Caco-2 (cell line): ENCODE measurements around the gene SNCB. TPM values are rescaled to one million over a fixed set of nuclear protein-coding genes. Genes with fewer than 3 reads are reported as not detected.

ENCODE experiments used
- BruUV-seq: library from RNA; stranded (reverse); fragments of 400-500 nt; replicated peaks from 2 replicates; lab custom pipeline; 2021; lab: Mats Ljungman, UMichigan
- CTCF ChIA-PET: fragments of 300-600 bp; sonication (Branson Sonifier 250); formaldehyde crosslinking; loops from one replicate; lab custom pipeline; 2022; ENCODE audit warnings: antibody characterized with exemption; lab: Charles Lee
- POLR2A ChIA-PET: fragments of 300-600 bp; sonication (Branson Sonifier 250); formaldehyde crosslinking; loops from one replicate; lab custom pipeline; 2022; ENCODE audit warnings: antibody characterized with exemption; lab: Charles Lee
- DNase-seq, 2 experiments: peaks; one replicate each; pipeline versions ENCODE4 v3.0.0 to v3.0.0-alpha.2; 2020 to 2022
- H3K27me3 ChIP-seq: replicated peaks from 2 replicates; pipeline ENCODE4 v1.6.0; 2011; ENCODE audit warnings: low read length; ENCODE audit not compliant: control insufficient read depth, insufficient read depth
- H3K36me3 ChIP-seq: 2 replicates; pipeline ENCODE4 v1.5.1; 2011; ENCODE audit warnings: low read length; ENCODE audit not compliant: control insufficient read depth, insufficient read depth
- H3K4me1 ChIP-seq: fragments of 250-450 bp; sonication (Bioruptor Pico); 2 replicates; pipeline ENCODE4 v1.5.1; 2020; ENCODE audit warnings: mild to moderate bottlenecking
- H3K4me3 ChIP-seq: 2 replicates; pipeline ENCODE4 v1.5.1; 2011; ENCODE audit warnings: low read depth, mild to moderate bottlenecking, control low read depth, low read length
- H3K9me3 ChIP-seq: fragments of 250-450 bp; sonication (Bioruptor Pico); 2 replicates; pipeline ENCODE4 v1.5.1; 2020; ENCODE audit warnings: mild to moderate bottlenecking, moderate library complexity
- H3K27ac Mint-ChIP-seq: one replicate; pipeline ENCODE4 v1.8.0; 2022; ENCODE audit warnings: mixed read lengths; ENCODE audit not compliant: unreplicated experiment
- H3K27me3 Mint-ChIP-seq: one replicate; pipeline ENCODE4 v1.8.0; 2022; ENCODE audit warnings: mixed read lengths; ENCODE audit not compliant: insufficient read depth, unreplicated experiment
- H3K36me3 Mint-ChIP-seq: one replicate; pipeline ENCODE4 v1.8.0; 2022; ENCODE audit warnings: mild to moderate bottlenecking, mixed read lengths; ENCODE audit not compliant: insufficient read depth, unreplicated experiment
- H3K4me1 Mint-ChIP-seq: one replicate; pipeline ENCODE4 v1.8.0; 2022; ENCODE audit warnings: low read depth, mixed read lengths; ENCODE audit not compliant: unreplicated experiment
- H3K4me3 Mint-ChIP-seq: one replicate; pipeline ENCODE4 v1.8.0; 2022; ENCODE audit warnings: mild to moderate bottlenecking, moderate library complexity, mixed read lengths; ENCODE audit not compliant: unreplicated experiment
- H3K9me3 Mint-ChIP-seq: one replicate; pipeline ENCODE4 v1.8.0; 2022; ENCODE audit warnings: mixed read lengths; ENCODE audit not compliant: unreplicated experiment
- intact Hi-C: fragments of 100-400 bp; cut with micrococcal nuclease; formaldehyde crosslinking; loops from one replicate; pipeline ENCODE4 v1.10.0; 2022; ENCODE audit not compliant: unreplicated experiment
- total RNA-seq: library from RNA; stranded (reverse); gene quantifications from 2 replicates; pipeline ENCODE4 v1.2.3, GENCODE V29; 2022
- TF ChIP-seq, protein P1 (sequence below), 2 experiments: fragments of 200-600 bp in 1 of 2; IDR thresholded peaks; 1 replicate in 1 of 2; 2 replicates in 1 of 2; pipeline versions ENCODE4 v1.5.1 to v1.8.0; 2011 to 2022; ENCODE audit warnings: antibody characterized with exemption in 1 of 2, control low read depth in 1 of 2, inconsistent platforms in 1 of 2, low read depth in 1 of 2, low read length in 1 of 2, mild to moderate bottlenecking in 1 of 2, moderate library complexity in 1 of 2; ENCODE audit not compliant: insufficient read depth in 1 of 2, severe bottlenecking in 1 of 2, unreplicated experiment in 1 of 2

SNCB gene
- total RNA-seq, 1 experiment from 2014 or later = not detected

DNA sequence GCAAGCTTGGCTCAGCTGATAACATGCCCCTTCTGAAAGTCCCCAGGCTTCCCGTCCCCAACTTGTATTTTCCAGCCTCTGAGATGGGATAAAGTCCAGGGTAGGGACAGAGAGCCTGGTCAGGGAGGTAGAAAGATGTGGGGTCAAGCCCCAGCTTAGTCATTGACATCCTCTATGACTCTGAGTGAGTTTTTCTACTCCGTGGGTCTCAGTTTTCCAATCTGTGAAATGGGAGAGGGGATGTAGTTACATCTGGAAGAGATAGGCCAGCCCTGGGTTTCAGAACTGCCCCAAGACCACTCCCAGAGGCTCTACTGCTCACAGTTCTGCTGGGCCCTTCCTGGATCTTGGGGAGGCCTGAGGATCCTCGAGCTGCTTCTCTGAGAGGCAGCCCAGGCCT lies 23.5 kb downstream of the SNCB start:
- Mint-ChIP-seq H3K36me3 (peaks cover 9% of the 10 kb centered on the region), H3K27ac (no peak overlapping the region), H3K9me3 (no peaks in the 10 kb centered on the region), H3K4me1 (peaks cover 16% of the 10 kb centered on the region), H3K27me3 (no peaks in the 10 kb centered on the region), H3K4me3 (no peak overlapping the region)
- no peaks in the 10 kb centered on the region for H3K9me3 ChIP-seq
- H3K4me1 ChIP-seq = 0 out of 2 replicates have a peak, but pooled peaks cover 13% of the 10 kb centered on the region
- no peaks in the 10 kb centered on the region for H3K27me3 ChIP-seq
- BruUV-seq = no TSS peak
- TF ChIP-seq, protein P1, sequence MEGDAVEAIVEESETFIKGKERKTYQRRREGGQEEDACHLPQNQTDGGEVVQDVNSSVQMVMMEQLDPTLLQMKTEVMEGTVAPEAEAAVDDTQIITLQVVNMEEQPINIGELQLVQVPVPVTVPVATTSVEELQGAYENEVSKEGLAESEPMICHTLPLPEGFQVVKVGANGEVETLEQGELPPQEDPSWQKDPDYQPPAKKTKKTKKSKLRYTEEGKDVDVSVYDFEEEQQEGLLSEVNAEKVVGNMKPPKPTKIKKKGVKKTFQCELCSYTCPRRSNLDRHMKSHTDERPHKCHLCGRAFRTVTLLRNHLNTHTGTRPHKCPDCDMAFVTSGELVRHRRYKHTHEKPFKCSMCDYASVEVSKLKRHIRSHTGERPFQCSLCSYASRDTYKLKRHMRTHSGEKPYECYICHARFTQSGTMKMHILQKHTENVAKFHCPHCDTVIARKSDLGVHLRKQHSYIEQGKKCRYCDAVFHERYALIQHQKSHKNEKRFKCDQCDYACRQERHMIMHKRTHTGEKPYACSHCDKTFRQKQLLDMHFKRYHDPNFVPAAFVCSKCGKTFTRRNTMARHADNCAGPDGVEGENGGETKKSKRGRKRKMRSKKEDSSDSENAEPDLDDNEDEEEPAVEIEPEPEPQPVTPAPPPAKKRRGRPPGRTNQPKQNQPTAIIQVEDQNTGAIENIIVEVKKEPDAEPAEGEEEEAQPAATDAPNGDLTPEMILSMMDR (IDR thresholded peaks at IDR 0.05; ENCODE audit: insufficient read depth in 1 of 2, low read depth in 1 of 2, low read length in 1 of 2, severe bottlenecking in 1 of 2, unreplicated experiment in 1 of 2) = no peak
- CTCF ChIA-PET = interaction anchor here (0.7 kb wide), 1 partner anchor 22 kb away, joined by 7 read pairs; no protein-coding TSS in a partner anchor
- DNase-seq = no peak
- POLR2A ChIA-PET = no interaction called here
- intact Hi-C loops = no loop called here
- H3K36me3 ChIP-seq = no peaks in the 10 kb centered on the region
- H3K4me3 ChIP-seq = no peak overlapping the region

DNA sequence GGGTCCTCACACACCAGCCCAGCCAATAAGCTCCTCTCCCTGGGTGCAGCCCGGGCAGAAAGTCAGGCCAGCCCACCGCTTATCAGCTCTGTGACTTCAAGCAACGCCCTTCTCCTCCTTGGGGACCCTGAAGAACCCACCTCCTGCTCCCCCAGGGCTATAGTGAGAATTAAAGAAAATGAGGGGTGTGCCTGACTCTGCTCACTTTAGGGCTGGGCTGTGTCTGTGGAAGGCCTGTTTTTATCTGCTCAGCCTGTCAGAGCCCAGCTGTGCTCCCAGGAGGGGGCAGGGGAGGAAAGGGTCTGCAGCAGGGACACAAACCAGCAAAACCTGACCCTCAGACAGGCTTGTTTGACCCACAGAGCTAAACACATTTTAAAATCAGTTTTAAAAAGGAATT lies 24.3 kb downstream of the SNCB start:
- BruUV-seq = no TSS peak
- Histone ChIP-seq H3K27me3 (no peaks in the 10 kb centered on the region), H3K9me3 (no peaks in the 10 kb centered on the region), H3K36me3 (no peaks in the 10 kb centered on the region), H3K4me1 (0 out of 2 replicates have a peak, but pooled peaks cover 13% of the 10 kb centered on the region), H3K4me3 (no peak overlapping the region)
- H3K27me3 Mint-ChIP-seq = no peaks in the 10 kb centered on the region
- ChIA-PET POLR2A (no interaction called here), CTCF (no interaction called here)
- no peak for DNase-seq
- intact Hi-C loops = no loop called here
- no peaks in the 10 kb centered on the region for H3K9me3 Mint-ChIP-seq
- TF ChIP-seq, protein P1 (IDR thresholded peaks at IDR 0.05; ENCODE audit: insufficient read depth in 1 of 2, low read depth in 1 of 2, low read length in 1 of 2, severe bottlenecking in 1 of 2, unreplicated experiment in 1 of 2) = no peak
- H3K4me3 Mint-ChIP-seq = no peak overlapping the region
- H3K4me1 Mint-ChIP-seq = peaks cover 16% of the 10 kb centered on the region
- peaks cover 9% of the 10 kb centered on the region for H3K36me3 Mint-ChIP-seq
- H3K27ac Mint-ChIP-seq = no peak overlapping the region

DNA sequence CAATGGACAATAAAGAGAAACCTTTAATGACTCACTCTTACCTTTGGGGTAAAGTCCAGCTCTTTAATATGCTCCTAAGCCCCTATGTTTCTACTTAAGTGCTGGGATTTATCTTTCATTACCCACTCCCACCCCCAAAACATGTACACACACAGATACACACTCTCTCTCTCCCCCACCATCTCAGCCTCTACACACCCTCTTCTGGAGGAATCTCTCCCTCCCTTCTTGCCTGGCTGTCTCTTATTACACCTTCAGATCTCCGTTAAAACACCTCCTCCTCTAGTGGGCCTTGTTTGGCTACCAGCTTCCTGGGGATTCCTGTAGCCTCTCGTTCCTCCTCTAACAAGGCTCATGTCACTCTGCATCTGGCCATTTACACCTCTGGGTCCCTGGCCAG lies 27.2 kb downstream of the SNCB start:
- Mint-ChIP-seq H3K9me3 (no peaks in the 10 kb centered on the region), H3K27me3 (no peaks in the 10 kb centered on the region), H3K36me3 (no peaks in the 10 kb centered on the region), H3K4me1 (peaks cover 8% of the 10 kb centered on the region), H3K27ac (no peak overlapping the region), H3K4me3 (no peak overlapping the region)
- no TSS peak for BruUV-seq
- Histone ChIP-seq H3K36me3 (no peaks in the 10 kb centered on the region), H3K4me3 (no peak overlapping the region), H3K4me1 (0 out of 2 replicates have a peak, but pooled peaks cover 8% of the 10 kb centered on the region), H3K9me3 (no peaks in the 10 kb centered on the region), H3K27me3 (no peaks in the 10 kb centered on the region)
- DNase-seq = no peak
- TF ChIP-seq, protein P1 (IDR thresholded peaks at IDR 0.05; ENCODE audit: insufficient read depth in 1 of 2, low read depth in 1 of 2, low read length in 1 of 2, severe bottlenecking in 1 of 2, unreplicated experiment in 1 of 2) = no peak
- ChIA-PET POLR2A (no interaction called here), CTCF (no interaction called here)
- intact Hi-C loops = no loop called here
